ENCODE data around the gene UTP3.
"Not testable (repeated sequence)": the region's sequence is repeated elsewhere in the genome, so short reads cannot be mapped to it uniquely, and the experiment has no call there.

Gene UTP3

GRCh38 chr4:70674191-70674590 lies 14.1 kb upstream of the UTP3 start:
- DNase-seq (ENCODE audit: low read depth): no peak
- no peak for TF ChIP-seq CTCF (conservative IDR thresholded peaks at IDR 0.05; ENCODE audit: control insufficient read depth, insufficient read depth, low read depth, low read length)

GRCh38 chr4:70674731-70675130 lies 13.6 kb upstream of the UTP3 start:
- DNase-seq (ENCODE audit: low read depth): no peak
- TF ChIP-seq CTCF (conservative IDR thresholded peaks at IDR 0.05; ENCODE audit: control insufficient read depth, insufficient read depth, low read depth, low read length): no peak
- no peak overlapping the region for H3K4me3 ChIP-seq (ENCODE audit: control insufficient read depth, low read depth, low read length)

More at GRCh38 chr4:70674191-70674590, 14.1 kb upstream of the UTP3 start:
- no peak overlapping the region for H3K4me3 ChIP-seq (ENCODE audit: control insufficient read depth, low read depth, low read length)

- no peak for DNase-seq (ENCODE audit: low read depth)
- no peak for TF ChIP-seq CTCF (conservative IDR thresholded peaks at IDR 0.05; ENCODE audit: control insufficient read depth, insufficient read depth, low read depth, low read length)
- H3K4me3 ChIP-seq (ENCODE audit: control insufficient read depth, low read depth, low read length): no peak overlapping the region
Measured at GRCh38 chr4:70676554-70677090, 11.7 kb upstream of the UTP3 start.

- DNase-seq (ENCODE audit: low read depth): no peak
- no peak overlapping the region for H3K4me3 ChIP-seq (ENCODE audit: control insufficient read depth, low read depth, low read length)
- no peak for TF ChIP-seq CTCF (conservative IDR thresholded peaks at IDR 0.05; ENCODE audit: control insufficient read depth, insufficient read depth, low read depth, low read length)
Measured at GRCh38 chr4:70678383-70678999, 9.8 kb upstream of the UTP3 start.

GRCh38 chr4:70680934-70681333 lies 7.4 kb upstream of the UTP3 start:
- no peak overlapping the region for H3K4me3 ChIP-seq (ENCODE audit: control insufficient read depth, low read depth, low read length)
- DNase-seq (ENCODE audit: low read depth): no peak
- TF ChIP-seq CTCF (conservative IDR thresholded peaks at IDR 0.05; ENCODE audit: control insufficient read depth, insufficient read depth, low read depth, low read length): no peak

- H3K4me3 ChIP-seq (ENCODE audit: control insufficient read depth, low read depth, low read length): no peak overlapping the region
- no peak for DNase-seq (ENCODE audit: low read depth)
- TF ChIP-seq CTCF (conservative IDR thresholded peaks at IDR 0.05; ENCODE audit: control insufficient read depth, insufficient read depth, low read depth, low read length): no peak
Measured at GRCh38 chr4:70681704-70682103, 6.6 kb upstream of the UTP3 start.

- H3K4me3 ChIP-seq (ENCODE audit: control insufficient read depth, low read depth, low read length); DNase-seq (ENCODE audit: low read depth): not testable (repeated sequence)
Measured at GRCh38 chr4:70682142-70682541, 6.2 kb upstream of the UTP3 start.

Data from fibroblast of mammary gland (primary cell).